Calu3 (cell line): ENCODE data around the gene DQX1. TPM values are rescaled to one million over a fixed set of nuclear protein-coding genes. Genes with fewer than 3 reads are reported as not detected.

ENCODE experiments used
- BruUV-seq: library from RNA; stranded (reverse); fragments of 400-500 nt; replicated peaks from 2 replicates; lab custom pipeline; 2021; lab: Mats Ljungman, UMichigan
- CTCF ChIA-PET: fragments of 300-600 bp; sonication (Branson Sonifier 250); formaldehyde crosslinking; loops from one replicate; lab custom pipeline; 2022; ENCODE audit warnings: antibody characterized with exemption; lab: Charles Lee
- DNase-seq: peaks from one replicate; pipeline ENCODE4 v3.0.0; 2022
- H3K27ac Mint-ChIP-seq: one replicate; pipeline ENCODE4 v1.8.0; 2022; ENCODE audit warnings: mixed read lengths; ENCODE audit not compliant: unreplicated experiment
- H3K27me3 Mint-ChIP-seq: one replicate; pipeline ENCODE4 v1.8.0; 2022; ENCODE audit warnings: mixed read lengths; ENCODE audit not compliant: unreplicated experiment
- H3K36me3 Mint-ChIP-seq: one replicate; pipeline ENCODE4 v1.8.0; 2022; ENCODE audit warnings: mild to moderate bottlenecking, moderate library complexity, mixed read lengths; ENCODE audit not compliant: insufficient read depth, unreplicated experiment
- H3K4me1 Mint-ChIP-seq: one replicate; pipeline ENCODE4 v1.8.0; 2022; ENCODE audit warnings: mild to moderate bottlenecking, low read depth, mixed read lengths; ENCODE audit not compliant: unreplicated experiment
- H3K4me3 Mint-ChIP-seq: one replicate; pipeline ENCODE4 v1.8.0; 2022; ENCODE audit warnings: mild to moderate bottlenecking, low read depth, moderate library complexity, mixed read lengths; ENCODE audit not compliant: unreplicated experiment
- H3K9me3 Mint-ChIP-seq: one replicate; pipeline ENCODE4 v1.8.0; 2022; ENCODE audit warnings: low read depth, mixed read lengths; ENCODE audit not compliant: unreplicated experiment
- CTCF ChIP-seq: fragments of 200-600 bp; IDR thresholded peaks from one replicate; pipeline ENCODE4 v1.8.0; 2022; ENCODE audit warnings: antibody characterized with exemption; ENCODE audit not compliant: unreplicated experiment
- intact Hi-C: fragments of 100-400 bp; cut with micrococcal nuclease; formaldehyde crosslinking; loops from one replicate; pipeline ENCODE4 v1.10.0; 2022; ENCODE audit not compliant: unreplicated experiment
- total RNA-seq: library from RNA; stranded (reverse); gene quantifications from 2 replicates; pipeline ENCODE4 v1.2.3, GENCODE V29; 2022

The DQX1 gene
- total RNA-seq, 1 experiment from 2014 or later = 0.14 TPM

- no peak for DNase-seq
- H3K27me3 Mint-ChIP-seq = peaks cover 86% of the 10 kb centered on the region
Observed at GRCh38 chr2:74512744-74513604, 13.1 kb downstream of the DQX1 start.

GRCh38 chr2:74511104-74511989 lies 14.7 kb downstream of the DQX1 start:
- Mint-ChIP-seq H3K36me3 (peaks cover 29% of the 10 kb centered on the region), H3K27me3 (peaks cover 70% of the 10 kb centered on the region), H3K4me1 (peaks cover 9% of the 10 kb centered on the region), H3K4me3 (no peak overlapping the region), H3K27ac (no peak overlapping the region), H3K9me3 (no peaks in the 10 kb centered on the region)
- TF ChIP-seq CTCF = no peak
- no peak for DNase-seq
- no TSS peak for BruUV-seq
- intact Hi-C loops = no loop called here
- CTCF ChIA-PET = interaction anchor here (0.6 kb wide), 1 partner anchor 910 kb away, joined by 5 read pairs; no protein-coding TSS in a partner anchor

More at GRCh38 chr2:74512744-74513604, 13.1 kb downstream of the DQX1 start:
- peaks cover 13% of the 10 kb centered on the region for H3K36me3 Mint-ChIP-seq
- peaks cover 9% of the 10 kb centered on the region for H3K4me1 Mint-ChIP-seq
- peak overlapping the region; percentile 26 for H3K4me3 Mint-ChIP-seq
- H3K27ac Mint-ChIP-seq = no peak overlapping the region
- no peak for TF ChIP-seq CTCF
- intact Hi-C loops = no loop called here
- no TSS peak for BruUV-seq
- no peaks in the 10 kb centered on the region for H3K9me3 Mint-ChIP-seq
- CTCF ChIA-PET = interaction anchor here (1.4 kb wide), 1 partner anchor 71 kb away, joined by 3 read pairs; no protein-coding TSS in a partner anchor

GRCh38 chr2:74510272-74510671 lies 15.8 kb downstream of the DQX1 start:
- Mint-ChIP-seq H3K36me3 (peaks cover 26% of the 10 kb centered on the region), H3K4me3 (no peak overlapping the region), H3K9me3 (no peaks in the 10 kb centered on the region), H3K27me3 (peaks cover 63% of the 10 kb centered on the region), H3K27ac (peak overlapping the region; percentile 9), H3K4me1 (peaks cover 13% of the 10 kb centered on the region)
- CTCF ChIA-PET = no interaction called here
- TF ChIP-seq CTCF = no peak
- intact Hi-C loops = no loop called here
- DNase-seq = no peak
- BruUV-seq = no TSS peak

- Mint-ChIP-seq H3K9me3 (no peaks in the 10 kb centered on the region), H3K27ac (peak overlapping the region; percentile 100), H3K4me3 (peak overlapping the region; percentile 97), H3K4me1 (peaks cover 26% of the 10 kb centered on the region), H3K27me3 (peaks cover 45% of the 10 kb centered on the region), H3K36me3 (peaks cover 43% of the 10 kb centered on the region)
- BruUV-seq = no TSS peak
- intact Hi-C loops = loop anchor here (2.0 kb wide), 1 partner anchor 21 kb away; the partner anchor contains the start of genes AUP1 and HTRA2
- TF ChIP-seq CTCF = no peak
- DNase-seq = peak; percentile 41
- CTCF ChIA-PET = interaction anchor here (0.7 to 1.7 kb wide), 2 partner anchors 25 to 28 kb away, joined by 5 to 6 read pairs; partner anchors contain the start of genes CCDC142 and TTC31
Observed at GRCh38 chr2:74507926-74508520, 18.0 kb downstream of the DQX1 start.
